WERI-Rb-1 (cell line): ENCODE results near the gene DISP3.
A peak's percentile ranks its signal among the peaks of the same experiment; 100 is the strongest.

Experiments used
- DNase-seq: peaks from one replicate; pipeline ENCODE4 v3.0.0-alpha.2; 2020
- H3K27ac ChIP-seq: fragments of 250-450 bp; sonication (Bioruptor Pico); 2 replicates; pipeline ENCODE4 v1.5.1; 2020; ENCODE audit warnings: mild to moderate bottlenecking, moderate library complexity
- H3K27me3 ChIP-seq: fragments of 250-450 bp; sonication (Bioruptor Pico); 2 replicates; pipeline ENCODE4 v1.5.1; 2021; ENCODE audit warnings: mild to moderate bottlenecking, low read depth, moderate library complexity; ENCODE audit not compliant: insufficient read depth, severe bottlenecking
- H3K36me3 ChIP-seq: fragments of 250-450 bp; sonication (Bioruptor Pico); 2 replicates; pipeline ENCODE4 v1.5.1; 2020; ENCODE audit warnings: mild to moderate bottlenecking, moderate library complexity
- H3K4me3 ChIP-seq: 2 replicates; pipeline ENCODE4 v1.5.1; 2011; ENCODE audit warnings: low read depth, mild to moderate bottlenecking, control low read depth, low read length
- H3K9me3 ChIP-seq: fragments of 250-450 bp; sonication (Bioruptor Pico); 2 replicates; pipeline ENCODE4 v1.5.1; 2021; ENCODE audit warnings: mild to moderate bottlenecking, moderate library complexity; ENCODE audit not compliant: severe bottlenecking
- TF ChIP-seq, protein P1 (sequence below): IDR thresholded peaks from 2 replicates; pipeline ENCODE4 v1.5.1; 2011; ENCODE audit warnings: low read depth, mild to moderate bottlenecking, control low read depth, inconsistent platforms, low read length

DISP3 gene

GRCh38 chr1:11478571-11479374 lies at the start of gene DISP3:
Gene DISP3, plus strand, starts transcription at chr1:11479155. Its CDS starts 21,838 bp downstream, at chr1:11500993.
- Histone ChIP-seq H3K27ac (peak within 1 kb of the TSS; percentile 99), H3K4me3 (peak within 1 kb of the TSS; percentile 69), H3K36me3 (peaks cover 41% of the 10 kb centered on the region), H3K9me3 (no peaks in the 10 kb centered on the region), H3K27me3 (no peaks in the 10 kb centered on the region)
- TF ChIP-seq, protein P1, sequence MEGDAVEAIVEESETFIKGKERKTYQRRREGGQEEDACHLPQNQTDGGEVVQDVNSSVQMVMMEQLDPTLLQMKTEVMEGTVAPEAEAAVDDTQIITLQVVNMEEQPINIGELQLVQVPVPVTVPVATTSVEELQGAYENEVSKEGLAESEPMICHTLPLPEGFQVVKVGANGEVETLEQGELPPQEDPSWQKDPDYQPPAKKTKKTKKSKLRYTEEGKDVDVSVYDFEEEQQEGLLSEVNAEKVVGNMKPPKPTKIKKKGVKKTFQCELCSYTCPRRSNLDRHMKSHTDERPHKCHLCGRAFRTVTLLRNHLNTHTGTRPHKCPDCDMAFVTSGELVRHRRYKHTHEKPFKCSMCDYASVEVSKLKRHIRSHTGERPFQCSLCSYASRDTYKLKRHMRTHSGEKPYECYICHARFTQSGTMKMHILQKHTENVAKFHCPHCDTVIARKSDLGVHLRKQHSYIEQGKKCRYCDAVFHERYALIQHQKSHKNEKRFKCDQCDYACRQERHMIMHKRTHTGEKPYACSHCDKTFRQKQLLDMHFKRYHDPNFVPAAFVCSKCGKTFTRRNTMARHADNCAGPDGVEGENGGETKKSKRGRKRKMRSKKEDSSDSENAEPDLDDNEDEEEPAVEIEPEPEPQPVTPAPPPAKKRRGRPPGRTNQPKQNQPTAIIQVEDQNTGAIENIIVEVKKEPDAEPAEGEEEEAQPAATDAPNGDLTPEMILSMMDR = peak; percentile 88
- peak; percentile 93 for DNase-seq

DNA sequence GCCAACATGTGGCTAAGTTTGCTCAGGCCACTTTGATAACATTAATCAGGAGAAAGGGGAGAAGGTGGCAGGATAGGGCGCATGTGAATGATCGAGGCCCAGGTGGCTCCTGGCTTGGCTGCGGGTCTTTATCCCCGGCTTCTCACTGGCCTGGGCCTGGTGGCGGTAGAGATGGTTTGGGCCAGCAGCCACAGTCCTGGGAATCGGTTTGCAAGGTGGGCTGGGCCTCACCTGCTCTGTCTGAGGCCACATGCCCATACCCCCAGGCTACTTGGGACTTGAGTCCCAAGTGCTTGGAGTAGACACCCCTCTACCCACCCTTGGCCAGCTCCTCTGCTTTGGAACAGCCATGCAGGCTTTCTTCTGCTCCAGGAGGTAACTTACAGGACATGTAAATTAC lies 49.7 kb upstream of the DISP3 start:
- no peaks in the 10 kb centered on the region for H3K9me3 ChIP-seq
- no peak overlapping the region for H3K27ac ChIP-seq
- TF ChIP-seq, protein P1 = no peak
- DNase-seq = no peak
- H3K27me3 ChIP-seq = no peaks in the 10 kb centered on the region
- no peaks in the 10 kb centered on the region for H3K36me3 ChIP-seq
- H3K4me3 ChIP-seq = no peak overlapping the region

GRCh38 chr1:11429935-11430334 lies 49.0 kb upstream of the DISP3 start:
- Histone ChIP-seq H3K27me3 (no peaks in the 10 kb centered on the region), H3K4me3 (no peak overlapping the region), H3K9me3 (no peaks in the 10 kb centered on the region), H3K36me3 (no peaks in the 10 kb centered on the region), H3K27ac (no peak overlapping the region)
- TF ChIP-seq, protein P1 = no peak
- no peak for DNase-seq

DNA sequence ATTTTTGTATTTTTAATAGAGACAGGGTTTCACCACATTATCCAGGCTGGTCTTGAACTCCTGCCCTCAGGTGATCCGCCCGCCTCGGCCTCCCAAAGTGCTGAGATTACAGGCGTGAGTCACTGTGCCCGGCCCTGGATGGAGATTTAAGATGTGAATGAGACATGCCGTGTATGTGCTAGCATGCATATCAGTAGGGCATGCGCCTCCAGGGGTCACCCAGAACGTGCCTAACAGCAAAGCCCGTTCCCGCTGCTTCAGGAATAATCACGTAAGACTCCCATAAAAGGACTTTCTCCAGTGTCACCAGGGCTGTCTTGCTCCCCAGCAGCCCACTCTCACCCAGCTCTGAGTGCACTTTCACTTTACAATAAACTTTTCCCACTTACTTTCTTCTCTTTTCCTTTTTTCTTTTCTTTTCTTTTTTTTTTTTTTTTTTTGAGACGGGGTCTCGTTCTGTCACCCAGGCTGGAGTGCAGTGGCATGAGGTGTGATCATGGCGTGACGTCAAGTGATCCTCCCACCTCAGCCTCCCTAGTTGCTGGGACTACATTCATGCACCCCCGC lies 46.9 kb upstream of the DISP3 start:
- Histone ChIP-seq H3K27ac (no peak overlapping the region), H3K36me3 (no peaks in the 10 kb centered on the region), H3K9me3 (no peaks in the 10 kb centered on the region), H3K27me3 (no peaks in the 10 kb centered on the region), H3K4me3 (no peak overlapping the region)
- no peak for DNase-seq
- TF ChIP-seq, protein P1 = no peak

GRCh38 chr1:11432526-11432925 lies 46.4 kb upstream of the DISP3 start:
- no peaks in the 10 kb centered on the region for H3K9me3 ChIP-seq
- DNase-seq = no peak
- no peak overlapping the region for H3K4me3 ChIP-seq
- H3K27ac ChIP-seq = no peak overlapping the region
- no peaks in the 10 kb centered on the region for H3K27me3 ChIP-seq
- TF ChIP-seq, protein P1 = no peak
- H3K36me3 ChIP-seq = no peaks in the 10 kb centered on the region
